SW480 (cell line): ENCODE measurements around the gene ST7.
"Not testable (repeated sequence)": the region's sequence is repeated elsewhere in the genome, so short reads cannot be mapped to it uniquely, and the experiment has no call there.

Source experiments
- DNase-seq: peaks from one replicate; pipeline ENCODE4 v3.0.0-alpha.2; 2016; ENCODE audit warnings: low spot score

ST7 gene, protein sequence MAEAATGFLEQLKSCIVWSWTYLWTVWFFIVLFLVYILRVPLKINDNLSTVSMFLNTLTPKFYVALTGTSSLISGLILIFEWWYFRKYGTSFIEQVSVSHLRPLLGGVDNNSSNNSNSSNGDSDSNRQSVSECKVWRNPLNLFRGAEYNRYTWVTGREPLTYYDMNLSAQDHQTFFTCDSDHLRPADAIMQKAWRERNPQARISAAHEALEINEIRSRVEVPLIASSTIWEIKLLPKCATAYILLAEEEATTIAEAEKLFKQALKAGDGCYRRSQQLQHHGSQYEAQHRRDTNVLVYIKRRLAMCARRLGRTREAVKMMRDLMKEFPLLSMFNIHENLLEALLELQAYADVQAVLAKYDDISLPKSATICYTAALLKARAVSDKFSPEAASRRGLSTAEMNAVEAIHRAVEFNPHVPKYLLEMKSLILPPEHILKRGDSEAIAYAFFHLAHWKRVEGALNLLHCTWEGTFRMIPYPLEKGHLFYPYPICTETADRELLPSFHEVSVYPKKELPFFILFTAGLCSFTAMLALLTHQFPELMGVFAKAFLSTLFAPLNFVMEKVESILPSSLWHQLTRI

DNA sequence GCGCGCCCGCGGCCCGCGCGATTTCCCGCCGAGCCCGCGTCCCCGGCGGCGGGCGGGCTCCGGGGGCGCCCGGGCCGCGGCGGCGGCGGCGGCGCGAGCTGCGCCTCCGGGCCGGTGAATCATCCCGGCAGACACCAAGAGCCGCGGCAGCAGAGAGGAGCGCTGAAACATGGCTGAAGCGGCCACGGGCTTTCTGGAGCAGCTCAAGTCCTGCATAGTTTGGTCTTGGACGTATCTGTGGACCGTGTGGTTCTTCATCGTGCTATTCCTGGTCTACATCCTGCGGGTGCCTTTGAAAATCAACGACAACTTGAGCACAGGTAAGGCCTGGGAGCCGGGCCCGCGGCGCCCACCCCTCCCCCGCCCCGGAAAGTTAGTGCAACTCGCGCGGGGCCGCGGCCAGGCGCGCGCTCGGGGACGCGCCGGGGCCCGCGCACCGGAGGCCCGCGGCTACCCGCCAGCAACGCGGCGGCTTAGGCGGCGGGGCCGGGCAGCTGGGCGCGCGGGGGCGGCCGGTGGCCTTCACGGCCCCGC lies at the start of gene ST7:
TSS of gene ST7 (plus strand) at position 130 of the 534 bp plus-strand sequence. CDS start at position 170, 40 bp downstream.
- DNase-seq: peak; percentile 83

DNA sequence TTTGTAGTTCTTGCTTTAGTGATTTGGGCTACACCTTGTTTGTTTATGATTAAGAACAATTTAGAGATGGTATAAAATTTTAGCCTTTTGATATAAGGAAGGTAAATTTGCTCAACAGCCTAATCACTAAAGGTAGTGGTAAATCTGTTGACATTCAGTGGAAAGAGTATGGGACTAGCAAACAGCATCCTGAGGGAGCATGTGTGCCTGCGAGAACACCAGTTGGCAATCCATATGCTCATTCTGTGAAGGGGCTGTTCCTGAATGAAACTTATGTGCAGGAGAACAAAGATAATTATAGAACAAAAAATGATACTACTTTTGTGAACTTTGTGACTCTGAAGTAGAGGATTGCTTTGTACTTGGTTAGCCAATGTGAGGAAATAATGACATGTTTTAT lies 46.9 kb upstream of the ST7 start:
- no peak for DNase-seq

DNA sequence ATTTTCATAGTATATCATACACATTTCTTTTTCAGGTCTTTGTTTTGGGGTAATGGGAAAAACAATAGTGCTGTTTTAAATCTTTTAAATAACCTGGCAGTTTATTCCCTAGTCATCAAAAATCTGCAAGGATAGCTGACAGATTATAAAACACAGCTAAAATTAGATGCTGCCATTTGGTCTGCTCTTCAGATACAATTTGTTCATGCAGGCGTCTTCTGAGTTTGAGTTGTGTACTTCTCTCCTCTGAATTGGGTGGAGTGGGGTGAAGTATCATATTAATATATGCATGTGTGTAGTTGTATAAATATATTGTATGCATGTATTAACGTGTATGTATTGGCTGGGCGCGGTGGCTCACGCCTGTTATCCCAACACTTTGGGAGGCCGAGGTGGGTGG lies 42.9 kb upstream of the ST7 start:
- no peak for DNase-seq

DNA sequence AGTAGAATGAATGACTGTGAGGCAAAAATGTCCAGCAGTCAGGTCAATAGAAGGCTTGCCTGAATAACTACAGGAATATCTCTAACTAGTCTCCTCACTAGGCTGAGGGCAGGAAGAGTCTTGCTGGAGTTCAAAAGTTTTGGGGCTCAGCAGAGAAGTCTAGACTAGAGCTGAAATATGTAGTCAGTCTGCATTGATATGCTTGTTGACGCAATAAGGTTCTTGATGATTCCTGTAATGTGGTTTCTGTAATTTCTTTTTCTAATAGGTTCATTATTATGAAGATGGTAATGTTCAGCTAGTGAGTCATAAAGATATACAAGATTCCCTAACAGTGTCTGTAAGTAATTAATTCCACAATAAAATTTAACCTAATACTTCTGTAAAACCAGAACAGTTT lies 41.5 kb upstream of the ST7 start:
- no peak for DNase-seq

DNA sequence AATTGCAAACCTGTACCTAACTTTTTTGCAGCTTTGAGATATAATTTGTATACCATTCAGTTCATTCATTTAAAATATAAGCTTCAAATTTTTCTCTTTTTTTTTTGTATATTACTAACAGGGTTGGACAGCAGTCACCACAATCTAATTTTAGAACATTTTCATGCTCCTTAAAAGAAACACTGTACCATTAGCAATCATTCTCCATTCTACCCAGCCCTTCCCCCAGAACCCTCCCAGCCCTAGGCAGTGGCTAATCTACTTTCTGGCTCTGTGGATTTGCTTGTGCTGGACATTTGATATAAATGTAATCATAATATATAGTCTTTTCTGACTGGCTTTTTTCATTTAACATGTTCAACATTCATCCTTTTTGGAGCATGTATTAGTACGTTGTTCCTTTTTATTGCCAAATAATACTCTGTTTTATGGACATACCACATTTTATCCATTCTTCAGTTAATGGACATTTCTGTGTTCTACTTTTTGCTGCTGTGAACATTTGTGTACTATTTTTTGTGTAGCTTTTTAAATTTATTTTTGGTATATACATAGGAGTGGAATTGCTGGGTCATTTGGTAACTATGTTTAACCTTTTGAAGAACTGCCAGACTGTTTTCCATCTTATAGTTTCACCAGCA lies 40.9 kb upstream of the ST7 start:
- DNase-seq: no peak

DNA sequence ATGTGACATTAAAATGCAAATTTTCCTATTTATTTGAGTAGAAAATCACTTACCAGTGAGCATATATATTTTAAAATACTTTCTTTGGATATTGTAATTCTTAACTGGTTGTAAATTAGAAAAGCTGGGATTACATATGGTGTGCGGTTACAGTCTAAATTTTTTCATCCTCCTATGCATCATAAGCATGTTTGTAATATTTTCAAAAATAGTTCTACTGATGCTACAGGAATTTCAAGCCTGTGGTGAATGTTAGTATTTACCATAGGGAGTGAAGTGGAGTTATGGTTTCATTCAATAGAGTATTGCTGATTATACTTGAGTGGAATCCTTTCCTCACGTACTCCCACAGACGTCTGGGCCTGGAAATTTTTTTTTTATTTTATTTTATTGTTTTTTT lies 34.6 kb upstream of the ST7 start:
- no peak for DNase-seq

DNA sequence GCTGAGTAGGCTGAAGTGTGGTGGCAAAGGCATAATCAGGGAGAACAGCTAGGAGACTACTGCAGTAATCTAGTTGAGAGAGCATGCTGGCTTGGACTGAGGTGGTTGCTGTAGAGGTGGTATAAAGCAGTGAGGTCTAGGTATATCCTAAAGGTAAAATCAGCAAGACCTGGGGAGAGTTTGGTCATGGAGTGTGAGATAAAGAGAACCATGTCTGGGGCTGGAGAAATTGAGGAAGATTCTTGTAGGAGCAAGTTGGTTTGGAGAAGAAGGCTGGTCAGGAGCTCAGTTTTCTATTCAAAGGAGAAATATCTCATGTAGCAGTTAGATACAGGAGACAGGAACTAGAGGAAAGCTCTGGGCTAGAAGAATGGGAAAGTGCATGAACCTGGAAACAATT lies 32.9 kb upstream of the ST7 start:
- DNase-seq: no peak

DNA sequence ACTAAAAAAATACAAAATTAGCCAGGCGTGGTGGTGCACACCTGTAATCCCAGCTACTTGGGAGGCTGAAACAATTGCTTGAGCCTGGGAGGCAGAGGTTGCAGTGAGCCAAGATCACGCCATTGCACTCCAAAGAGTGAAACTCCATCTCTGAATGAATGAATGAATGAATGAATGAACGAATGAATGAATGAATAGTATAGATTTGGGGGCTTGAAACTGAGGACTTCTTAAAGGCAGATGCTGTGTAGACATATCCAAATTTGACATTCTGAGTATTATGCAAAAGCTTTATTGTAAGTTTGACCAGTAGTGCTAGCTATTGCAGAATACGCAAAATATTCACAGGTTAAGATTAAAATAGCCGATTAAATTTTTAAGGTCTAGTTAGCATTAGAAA lies 30.8 kb upstream of the ST7 start:
- DNase-seq: no peak

DNA sequence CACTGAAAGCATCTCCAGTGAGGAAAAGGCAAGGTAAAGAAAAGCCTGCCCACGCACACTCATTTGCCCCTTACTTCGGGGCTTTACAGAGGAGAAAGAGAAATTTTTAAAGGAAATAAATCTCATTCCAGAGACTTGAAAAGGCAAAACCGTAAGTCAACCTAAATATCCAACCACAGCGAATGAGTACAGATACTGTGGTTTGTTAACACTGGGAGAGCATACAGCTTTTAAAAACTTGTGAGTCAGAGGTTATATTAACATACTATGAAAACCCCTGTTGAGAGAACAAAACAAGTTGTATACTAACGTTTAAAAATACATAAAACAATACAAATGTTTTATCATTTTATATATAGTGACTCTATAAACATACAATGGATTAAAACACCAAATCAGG lies 28.6 kb upstream of the ST7 start:
- DNase-seq: no peak

DNA sequence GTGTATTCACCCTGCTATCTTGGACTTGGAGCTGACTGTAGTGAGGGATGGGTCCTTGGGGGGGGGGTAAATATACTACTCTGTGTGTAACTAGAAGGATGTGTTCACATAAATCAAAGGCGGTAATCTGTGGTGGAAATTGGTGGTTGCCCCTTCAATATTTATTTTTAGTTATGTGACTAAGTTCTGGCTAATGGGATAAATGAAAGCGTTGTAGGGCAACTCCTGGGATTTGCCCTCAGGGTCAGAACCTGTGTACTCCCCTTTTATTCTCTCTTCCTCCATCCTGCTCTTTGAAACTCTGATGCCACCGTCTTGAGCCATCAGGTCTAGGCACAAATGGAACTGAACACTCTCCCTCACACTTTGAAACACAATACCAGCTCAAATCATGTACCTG lies 24.3 kb upstream of the ST7 start:
- DNase-seq: no peak

DNA sequence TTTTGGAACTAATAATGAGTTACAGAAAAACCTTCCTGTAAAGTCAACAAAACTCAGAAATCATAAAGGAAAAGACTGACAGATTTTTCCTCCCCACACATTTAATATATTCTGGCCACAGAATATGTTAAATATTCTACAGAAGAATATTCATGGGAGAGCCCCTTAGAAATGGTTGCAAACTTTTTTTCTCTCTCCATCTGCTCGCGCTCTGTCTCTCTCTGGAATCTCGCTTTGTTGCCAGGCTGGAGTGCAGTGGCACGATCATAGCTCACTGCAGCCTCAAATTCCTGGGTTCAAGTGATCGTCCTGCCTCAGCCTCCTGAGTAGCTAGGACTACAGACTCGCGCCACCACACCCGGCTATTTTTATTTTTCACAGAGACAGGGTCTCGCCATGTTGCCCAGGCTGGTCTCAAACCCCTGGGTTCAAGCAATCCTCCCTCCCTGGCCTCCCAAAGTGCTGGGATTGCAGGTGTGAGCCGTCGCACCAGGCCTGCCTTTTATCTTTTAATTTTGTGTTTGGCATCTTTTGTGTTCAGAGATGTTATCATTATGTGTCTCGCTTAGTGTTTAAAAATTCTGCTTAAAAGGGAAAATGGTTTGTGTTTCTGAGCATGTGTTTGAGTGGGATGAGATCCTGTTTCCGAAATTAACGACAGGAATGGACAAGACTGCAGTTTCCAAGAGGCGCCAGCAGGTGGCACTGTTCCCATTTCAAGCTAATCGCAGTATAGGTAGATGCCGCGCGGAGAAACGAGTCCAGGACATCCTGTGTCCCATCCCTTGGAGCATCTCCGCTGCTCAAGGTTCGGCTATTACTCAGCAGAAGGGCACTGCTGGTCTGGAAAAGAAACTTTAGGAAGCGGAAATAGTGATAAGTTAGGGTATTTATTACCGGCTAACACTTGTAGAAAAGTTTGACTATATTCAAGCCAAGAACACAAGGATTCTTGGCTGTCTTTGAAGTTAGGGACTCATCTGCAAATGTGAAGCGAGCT lies 23.1 kb upstream of the ST7 start:
- DNase-seq: peak; percentile 79

DNA sequence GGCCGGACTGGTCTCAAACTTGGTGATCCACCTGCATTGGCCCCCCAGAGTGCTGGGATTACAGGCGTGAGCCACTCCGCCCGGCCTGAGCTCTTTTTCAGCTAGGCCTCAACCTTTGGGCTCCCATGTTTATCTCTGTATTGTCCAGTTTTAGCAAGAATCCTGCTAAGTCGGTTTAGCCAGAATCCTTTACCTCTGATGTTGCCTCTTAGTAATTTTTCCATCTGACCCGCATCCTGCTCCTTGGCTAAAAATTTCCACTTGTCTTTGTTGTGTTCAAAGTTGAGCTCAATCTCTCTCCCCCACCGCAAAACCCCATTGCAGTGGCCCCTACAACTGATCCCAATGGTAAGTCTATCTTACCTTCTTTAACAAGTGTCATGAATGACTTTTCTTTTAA lies 20.7 kb upstream of the ST7 start:
- DNase-seq: no peak

DNA sequence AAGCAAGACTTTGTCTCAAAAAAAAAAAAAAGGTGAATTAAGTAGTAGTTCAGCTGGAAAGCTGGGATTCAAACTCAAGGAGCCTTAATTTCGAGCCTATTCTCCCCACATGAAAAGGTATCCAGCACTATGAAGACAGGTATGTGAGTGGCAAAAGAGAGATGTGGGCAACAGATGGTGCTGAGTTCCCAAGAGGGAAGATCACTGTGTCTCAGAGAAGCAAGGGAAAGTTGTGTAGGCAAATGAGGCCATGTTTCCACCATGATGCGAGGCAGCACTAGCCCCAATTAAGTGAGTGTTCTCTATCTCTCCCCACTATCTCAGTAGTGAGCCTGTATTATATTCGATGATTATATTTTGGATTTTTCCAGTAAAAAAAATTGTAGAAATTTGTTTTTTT lies 19.8 kb upstream of the ST7 start:
- DNase-seq: no peak

DNA sequence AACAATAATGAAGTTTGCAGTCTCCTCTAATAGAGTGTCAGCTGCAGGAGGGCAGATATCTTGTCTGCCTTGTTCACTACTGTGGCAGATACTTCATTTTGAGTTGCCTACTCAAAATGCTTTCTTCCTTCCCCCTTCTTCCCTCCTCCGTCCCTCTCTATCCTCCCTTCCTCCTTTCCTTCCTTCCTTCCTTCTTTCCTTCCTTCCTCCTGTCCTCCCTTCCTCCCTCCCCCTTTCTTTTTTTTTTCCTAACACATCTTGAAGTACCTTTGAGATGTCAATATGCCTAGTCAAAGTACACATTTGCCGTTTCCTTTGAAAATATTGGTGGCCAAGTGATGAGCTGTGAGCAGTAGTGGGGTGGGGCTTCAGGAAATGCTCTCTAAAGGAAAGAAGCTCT lies 18.7 kb upstream of the ST7 start:
- no peak for DNase-seq

DNA sequence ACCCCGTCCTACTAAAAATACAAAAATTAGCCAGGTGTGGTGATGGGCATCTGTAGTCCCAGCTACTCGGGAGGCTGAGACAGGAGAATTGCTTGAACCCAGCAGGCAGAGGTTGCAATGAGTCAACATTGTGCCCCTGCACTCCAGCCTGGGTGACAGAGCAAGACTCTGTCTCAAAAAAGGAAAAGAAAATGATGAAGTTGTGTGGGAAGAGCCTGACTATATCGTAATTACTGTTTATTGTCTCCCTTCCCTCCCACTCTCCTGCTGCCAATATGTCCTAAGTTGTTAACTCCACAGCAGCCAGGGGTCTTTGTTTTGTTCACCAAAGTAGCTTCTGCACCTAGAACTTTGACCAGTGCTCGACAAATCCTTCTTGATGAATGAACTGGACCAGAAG lies 16.5 kb upstream of the ST7 start:
- not testable (repeated sequence) for DNase-seq

DNA sequence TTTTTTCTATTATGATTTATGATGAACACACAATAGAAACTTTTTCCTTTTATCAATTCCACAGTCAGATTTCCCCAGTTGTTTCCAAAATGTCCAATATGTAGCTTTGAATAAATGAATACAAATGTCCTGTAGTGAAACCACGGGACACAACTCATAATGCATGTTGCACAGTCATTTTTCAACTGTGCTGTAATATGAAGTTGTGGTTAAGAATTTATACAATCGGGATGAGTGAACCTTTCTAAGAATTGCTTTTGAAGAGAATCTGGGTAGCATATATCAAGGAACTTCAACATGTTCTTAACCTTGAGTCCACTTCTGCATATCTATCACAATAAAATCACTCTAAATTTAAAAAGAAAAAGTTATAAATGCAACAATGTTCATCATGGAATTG lies 14.6 kb upstream of the ST7 start:
- DNase-seq: no peak

DNA sequence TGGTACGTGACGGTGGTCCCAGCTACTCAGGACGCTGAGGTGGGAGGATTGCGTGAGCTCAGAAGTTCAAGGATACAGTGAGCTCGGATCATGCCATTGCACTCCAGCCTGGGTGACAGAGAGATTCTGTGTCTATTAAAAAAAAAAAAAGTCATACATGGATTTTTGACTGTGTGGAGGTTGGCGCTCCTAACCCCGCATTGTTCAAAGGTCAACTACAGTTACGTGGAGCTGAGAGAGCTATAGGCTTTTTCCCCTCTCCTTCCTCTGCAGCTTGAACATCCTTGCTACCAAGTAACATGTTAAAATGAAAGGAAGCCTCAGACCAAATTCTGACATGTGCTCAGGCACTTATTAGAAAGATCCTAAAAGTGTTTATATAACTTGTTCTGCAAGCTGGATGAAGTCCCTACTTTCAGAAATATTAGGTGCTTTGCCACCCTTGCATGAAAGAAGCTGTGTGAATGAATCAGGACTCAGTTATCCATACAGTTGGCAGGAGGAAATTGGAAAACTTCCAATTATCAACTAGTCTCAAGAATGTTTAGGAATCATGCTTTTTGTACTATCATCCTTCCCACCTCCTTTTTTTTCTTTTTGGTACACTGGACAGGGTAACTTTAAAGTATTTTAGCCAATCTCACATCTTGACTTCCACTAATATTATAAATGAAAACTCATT lies 12.5 kb upstream of the ST7 start:
- no peak for DNase-seq

DNA sequence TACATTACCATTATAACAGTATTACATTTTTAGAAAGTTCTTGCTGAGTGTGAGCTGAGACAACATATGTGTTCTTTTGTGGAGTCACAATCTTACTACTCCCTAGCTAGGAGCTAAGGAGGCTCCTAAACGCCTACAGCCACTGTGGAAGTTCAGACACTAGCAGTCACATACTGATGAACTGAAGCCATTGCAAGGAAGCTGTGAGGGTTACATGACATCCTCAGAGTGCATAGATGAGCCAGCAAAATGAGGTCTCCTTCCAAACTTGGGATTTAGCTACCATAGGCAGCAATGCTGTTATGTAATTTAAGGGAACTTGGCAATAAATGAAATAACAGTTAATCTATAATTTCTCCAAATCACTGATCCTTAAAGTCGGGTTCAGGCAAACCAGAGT lies 10.8 kb upstream of the ST7 start:
- no peak for DNase-seq

DNA sequence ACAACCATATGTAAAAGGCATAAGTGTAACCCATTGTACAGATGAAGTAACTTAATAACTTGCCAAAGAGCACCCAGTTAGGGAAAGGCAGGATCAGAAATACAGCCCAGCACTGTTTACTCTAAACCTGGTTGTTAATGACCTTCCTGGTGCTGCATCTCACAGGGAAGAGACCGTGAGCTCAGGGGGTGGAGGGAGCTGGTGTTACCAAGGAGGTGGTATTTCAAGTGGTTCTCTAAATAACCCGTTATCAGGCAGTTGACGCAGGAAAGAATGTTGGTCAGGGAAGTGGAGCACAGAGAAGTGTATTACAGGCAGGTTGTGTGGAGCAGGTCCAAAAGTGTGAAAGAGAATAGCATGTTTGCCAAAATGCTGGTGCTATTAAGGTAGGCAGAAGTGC lies 4.4 kb upstream of the ST7 start:
- no peak for DNase-seq

DNA sequence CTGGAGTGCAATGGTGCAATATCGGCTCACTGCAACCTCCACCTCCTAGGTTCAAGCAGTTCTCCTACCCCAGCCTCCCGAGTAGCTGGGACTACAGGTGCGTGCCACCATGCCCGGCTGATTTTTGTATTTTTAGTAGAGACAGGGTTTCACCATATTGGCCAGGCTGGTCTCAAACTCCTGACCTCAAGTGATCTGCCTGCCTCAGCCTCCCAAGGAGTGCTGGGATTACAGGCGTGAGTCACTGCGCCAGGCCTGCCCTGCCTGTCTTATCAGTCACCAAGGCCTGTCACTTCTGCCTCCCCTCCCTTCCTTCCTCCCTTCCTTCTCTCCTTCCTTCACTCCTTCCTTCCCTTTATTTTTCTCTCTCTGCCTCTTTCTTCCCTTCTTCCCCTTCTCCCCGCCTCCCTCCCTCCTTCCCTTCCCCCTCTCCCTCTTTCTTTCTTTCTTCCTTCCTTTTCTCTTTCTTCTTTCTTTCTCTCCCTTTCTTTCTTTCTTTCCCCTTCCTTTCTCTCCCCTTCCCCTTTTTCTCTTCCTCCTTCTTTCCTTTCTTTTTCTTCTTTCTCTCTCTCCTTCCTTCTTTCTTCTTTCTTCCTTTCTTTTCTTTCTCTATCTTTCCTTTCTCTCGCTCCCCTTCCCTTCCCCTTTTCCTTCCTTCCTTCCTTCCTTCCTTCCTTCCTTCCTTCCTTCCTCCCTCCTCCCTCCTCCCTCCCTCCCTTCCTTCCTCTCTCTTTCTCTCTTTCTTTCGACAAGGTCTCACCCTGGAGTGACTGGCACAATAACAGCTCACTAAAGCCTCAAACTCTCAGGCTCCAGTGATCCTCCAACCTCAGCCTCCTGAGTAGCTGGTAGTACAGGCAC lies 3.1 kb upstream of the ST7 start:
- DNase-seq: no peak
